GM18858 (cell line): ENCODE measurements around the gene SRSF7.
"Not testable (repeated sequence)": the region's sequence is repeated elsewhere in the genome, so short reads cannot be mapped to it uniquely, and the experiment has no call there.

Source experiments
- ATAC-seq: cut with Tn5 transposase; IDR thresholded peaks from one replicate; pipeline ENCODE4 v1.9.1; 2021; ENCODE audit not compliant: unreplicated experiment

Gene SRSF7

GRCh38 chr2:38754506-38754905 lies 3.3 kb upstream of the SRSF7 start:
- no peak for ATAC-seq

GRCh38 chr2:38754049-38754448 lies 2.9 kb upstream of the SRSF7 start:
- ATAC-seq = no peak

GRCh38 chr2:38751596-38752410 lies 642 bp upstream of the SRSF7 start:
- ATAC-seq = no peak

- peak; percentile 9 for ATAC-seq
Observed at GRCh38 chr2:38750011-38750890, 910 bp downstream of the SRSF7 start.

- no peak for ATAC-seq
Observed at GRCh38 chr2:38748943-38749804, 2.0 kb downstream of the SRSF7 start.

- ATAC-seq = no peak
Observed at GRCh38 chr2:38748391-38748790, 2.8 kb downstream of the SRSF7 start.

GRCh38 chr2:38747819-38748218 lies 3.3 kb downstream of the SRSF7 start:
- no peak for ATAC-seq

- ATAC-seq = no peak
Observed at GRCh38 chr2:38747007-38747424, 4.1 kb downstream of the SRSF7 start.

- ATAC-seq = no peak
Observed at GRCh38 chr2:38745267-38745666, 5.9 kb downstream of the SRSF7 start.

GRCh38 chr2:38744399-38744780 lies 6.8 kb downstream of the SRSF7 start:
- ATAC-seq = no peak

GRCh38 chr2:38743672-38744398 lies 7.3 kb downstream of the SRSF7 start:
- no peak for ATAC-seq

- no peak for ATAC-seq
Observed at GRCh38 chr2:38742797-38743559, 8.2 kb downstream of the SRSF7 start.

- ATAC-seq = no peak
Observed at GRCh38 chr2:38740851-38741731, 10.1 kb downstream of the SRSF7 start.

GRCh38 chr2:38739524-38739923 lies 11.6 kb downstream of the SRSF7 start:
- no peak for ATAC-seq

- ATAC-seq = no peak
Observed at GRCh38 chr2:38737925-38738324, 13.2 kb downstream of the SRSF7 start.

GRCh38 chr2:38737000-38737698 lies 14.0 kb downstream of the SRSF7 start:
- ATAC-seq = not testable (repeated sequence)

GRCh38 chr2:38735999-38736320 lies 15.2 kb downstream of the SRSF7 start:
- no peak for ATAC-seq
